Kidney tubule cell (primary cell): ENCODE measurements around the gene TBC1D22A.
"Not testable (repeated sequence)": the region's sequence is repeated elsewhere in the genome, so short reads cannot be mapped to it uniquely, and the experiment has no call there.

Experiments
- DNase-seq: peaks from one replicate; pipeline ENCODE4 v3.0.0-alpha.2; 2018; ENCODE audit warnings: low spot score

TBC1D22A gene

DNA sequence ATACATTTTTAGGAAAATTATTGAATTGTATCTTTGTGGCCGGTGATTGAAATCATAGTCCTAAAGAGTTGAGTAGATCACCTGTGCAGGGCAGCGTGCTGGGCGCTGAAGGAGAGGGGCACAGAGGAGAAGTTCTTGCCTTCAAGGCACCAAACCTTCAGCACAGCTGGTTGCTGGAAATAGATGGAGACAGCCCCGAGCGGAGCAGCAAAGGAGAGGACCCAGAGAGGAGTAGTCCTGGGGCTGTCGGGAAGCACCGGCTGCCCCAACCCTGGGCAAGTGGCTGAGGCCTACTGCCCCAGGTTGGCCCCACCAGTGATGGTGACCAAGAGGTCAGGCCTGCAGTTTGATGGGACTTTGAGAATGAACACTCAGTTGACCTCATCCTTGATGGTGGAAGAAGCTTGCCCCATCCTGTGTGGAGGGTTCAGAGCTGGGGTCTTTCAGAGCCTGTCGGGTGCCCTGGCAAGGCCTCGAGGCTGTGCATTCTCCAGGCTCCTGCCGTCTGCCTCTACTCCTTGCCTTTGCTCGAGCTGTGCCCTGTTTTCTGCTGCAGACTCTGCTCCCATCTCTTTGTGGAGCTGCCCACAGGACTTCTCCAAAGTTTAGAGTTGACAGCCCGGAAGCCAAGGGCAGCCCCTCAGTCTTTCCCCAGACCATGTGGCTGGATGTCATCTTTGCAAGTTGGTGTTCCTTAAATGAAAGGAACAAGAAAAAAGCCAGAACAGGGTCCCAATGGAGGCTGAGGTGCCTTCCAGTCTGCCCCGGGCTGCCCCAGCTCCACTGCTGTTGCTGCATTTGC lies 285.1 kb downstream of the TBC1D22A start:
- no peak for DNase-seq

GRCh38 chr22:47048123-47049077 lies 285.9 kb downstream of the TBC1D22A start:
- DNase-seq: no peak

DNA sequence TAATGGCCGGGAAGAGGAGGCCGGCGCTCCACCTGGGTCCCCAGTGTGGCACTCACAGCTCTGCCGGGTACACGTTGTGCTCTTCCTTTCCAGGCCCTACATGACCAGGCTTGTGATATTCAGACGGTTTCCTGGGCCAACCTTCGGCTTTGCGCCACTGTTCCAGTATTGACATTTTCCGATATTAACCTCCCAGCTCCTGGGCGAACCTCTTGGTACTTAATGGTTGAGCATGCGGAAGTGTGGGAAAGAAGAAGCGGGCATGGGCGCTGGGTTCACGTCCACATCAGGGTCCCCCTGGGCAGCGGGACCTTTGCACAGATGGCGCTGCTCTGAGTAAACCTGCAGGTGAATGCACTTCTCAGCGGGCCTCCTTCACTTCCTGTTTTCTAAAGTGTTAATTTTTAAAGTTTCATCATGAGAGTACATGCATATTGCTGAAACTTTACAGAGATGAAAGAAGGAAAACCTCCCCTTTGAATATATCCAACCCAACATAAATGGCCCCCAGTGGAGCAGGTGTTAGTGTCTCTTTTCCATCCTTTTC lies 286.7 kb downstream of the TBC1D22A start:
- no peak for DNase-seq

DNA sequence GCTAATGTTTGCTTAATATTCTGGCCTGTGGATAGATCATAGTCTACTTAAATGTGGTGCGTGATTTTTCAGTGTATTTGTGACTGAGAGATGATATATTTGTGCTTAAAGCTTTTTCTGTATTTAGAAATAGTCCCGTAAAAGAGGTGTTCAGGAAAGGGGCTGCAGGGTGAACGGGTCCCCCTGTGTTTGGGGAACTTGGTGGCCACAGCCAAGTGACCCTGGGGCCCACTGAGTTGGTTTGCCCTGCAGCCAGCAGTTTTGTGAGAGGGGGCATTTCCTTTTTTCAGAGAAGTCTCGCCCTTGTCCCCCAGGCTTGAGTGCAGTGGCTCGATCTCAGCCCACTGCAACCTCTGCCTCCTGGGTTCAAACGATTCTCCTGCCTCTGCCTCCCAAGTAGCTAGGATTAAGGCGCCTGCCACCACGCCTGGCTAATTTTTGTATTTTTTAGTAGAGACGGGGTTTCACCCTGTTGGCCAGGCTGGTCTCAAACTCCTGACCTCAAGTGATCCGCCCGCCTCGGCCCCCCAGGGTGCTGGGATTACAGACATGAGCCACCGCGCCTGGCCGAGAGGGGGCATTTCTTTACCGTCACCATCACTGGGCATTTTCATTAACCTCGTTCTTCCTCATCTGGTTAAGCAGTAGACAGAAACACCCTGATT lies 287.4 kb downstream of the TBC1D22A start:
- not testable (repeated sequence) for DNase-seq

GRCh38 chr22:47050401-47051051 lies 288.1 kb downstream of the TBC1D22A start:
- DNase-seq: no peak

DNA sequence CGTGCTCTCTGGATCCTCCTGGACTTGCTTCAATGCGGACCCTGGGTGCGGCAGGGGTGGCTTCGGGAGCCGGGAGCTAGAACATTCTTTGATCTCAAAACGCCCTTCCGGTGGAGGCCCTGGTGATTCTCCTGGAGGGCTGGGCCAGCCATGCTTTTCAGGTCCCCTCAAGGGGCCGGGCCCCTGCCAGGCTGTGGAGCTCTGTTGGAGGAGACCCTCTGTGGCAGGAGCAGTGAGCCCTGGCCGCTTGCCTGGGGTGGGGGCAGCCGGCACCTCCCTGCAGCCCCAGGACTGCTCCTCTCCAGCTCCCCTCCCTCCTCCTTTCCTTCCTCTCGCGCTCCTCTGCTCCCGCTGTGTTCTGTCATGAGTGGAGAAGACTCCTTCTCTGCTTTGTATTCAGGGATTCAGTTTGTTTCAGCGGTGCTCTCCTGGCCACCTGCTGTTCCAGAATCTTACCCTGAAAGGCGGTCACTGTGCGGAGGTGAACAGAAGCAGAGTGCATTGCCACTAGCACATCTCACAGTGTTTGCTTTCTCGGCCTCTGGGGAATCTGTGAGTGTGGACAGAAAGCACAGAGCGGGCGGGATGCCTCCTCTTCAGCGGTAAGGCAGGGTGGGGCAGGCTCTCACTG lies 289.1 kb downstream of the TBC1D22A start:
- DNase-seq: no peak

DNA sequence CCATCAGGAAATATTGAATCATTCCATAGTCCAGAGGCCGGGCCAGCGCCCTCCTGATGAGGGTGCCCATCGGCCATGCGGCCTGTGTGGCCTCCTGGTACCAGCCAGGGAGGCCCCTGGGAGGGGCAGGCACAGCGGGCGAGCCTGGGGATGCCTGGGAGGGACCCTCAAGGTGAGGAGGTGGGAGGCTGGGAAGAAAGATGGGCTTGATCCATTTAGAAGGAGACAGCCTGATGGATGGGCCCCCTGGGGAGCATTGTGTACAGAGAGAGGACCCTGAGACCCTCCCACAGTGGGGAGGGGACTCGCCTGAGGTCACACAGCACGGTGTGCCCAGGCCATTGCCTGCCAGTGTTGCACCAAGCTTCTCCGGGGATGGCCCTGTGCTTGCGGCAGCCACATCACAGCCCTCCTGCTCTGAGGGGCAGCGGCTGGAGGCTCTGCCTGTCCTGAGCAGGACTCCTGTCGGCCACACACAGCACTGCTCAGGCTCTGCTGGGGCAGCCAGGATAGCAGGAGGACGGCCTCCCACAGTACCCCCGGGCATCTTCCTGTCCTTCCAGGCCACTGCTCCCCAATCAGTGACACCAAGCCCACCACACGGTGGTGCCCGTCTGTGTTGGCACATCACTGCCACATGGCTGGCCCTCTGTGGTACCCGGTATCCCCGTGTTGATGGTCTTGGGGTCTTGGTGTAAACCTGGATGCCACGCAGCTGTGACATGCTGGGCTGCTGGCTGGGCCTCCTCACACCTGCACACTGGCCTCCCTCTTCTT lies 290.0 kb downstream of the TBC1D22A start:
- DNase-seq: no peak

DNA sequence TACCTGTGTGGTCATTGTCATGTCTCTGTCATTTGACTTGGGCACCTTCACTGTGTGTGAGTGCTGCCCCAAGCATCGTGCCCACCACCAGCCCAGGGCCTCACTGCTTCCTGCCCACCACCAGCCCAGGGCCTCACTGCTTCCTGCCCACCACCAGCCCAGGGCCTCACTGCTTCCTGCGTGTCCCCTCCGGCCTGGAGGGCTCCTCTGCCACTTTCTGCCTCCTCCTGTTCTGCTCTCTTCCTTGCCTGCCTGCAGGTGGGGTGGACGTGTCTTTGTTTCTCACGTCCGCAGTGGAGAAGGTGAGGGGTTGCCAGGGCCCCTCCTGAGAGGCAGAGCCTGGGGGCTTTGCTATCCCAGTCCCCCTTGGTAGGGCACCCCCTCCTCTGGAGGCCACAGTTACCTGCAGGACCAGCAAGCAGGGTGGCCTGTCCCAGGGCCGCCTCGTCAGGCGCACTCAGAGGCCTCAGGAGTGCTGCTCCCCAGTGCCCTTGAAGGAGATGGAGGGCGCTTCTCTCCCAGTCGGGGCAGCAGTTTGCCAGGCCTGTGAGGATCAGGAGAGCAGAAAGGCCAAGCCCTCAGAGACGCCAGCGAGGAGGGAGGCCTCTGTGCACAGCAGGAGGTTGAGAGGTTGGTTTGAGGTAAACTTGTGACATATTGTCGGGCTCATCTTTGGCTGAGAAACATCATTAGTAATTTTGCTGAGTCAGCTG lies 290.7 kb downstream of the TBC1D22A start:
- DNase-seq: no peak

- peak; percentile 32 for DNase-seq
Observed at GRCh38 chr22:47053726-47054141, 291.3 kb downstream of the TBC1D22A start.

GRCh38 chr22:47054231-47055072 lies 292.0 kb downstream of the TBC1D22A start:
- no peak for DNase-seq

- no peak for DNase-seq
Observed at GRCh38 chr22:47055073-47055355, 292.6 kb downstream of the TBC1D22A start.

DNA sequence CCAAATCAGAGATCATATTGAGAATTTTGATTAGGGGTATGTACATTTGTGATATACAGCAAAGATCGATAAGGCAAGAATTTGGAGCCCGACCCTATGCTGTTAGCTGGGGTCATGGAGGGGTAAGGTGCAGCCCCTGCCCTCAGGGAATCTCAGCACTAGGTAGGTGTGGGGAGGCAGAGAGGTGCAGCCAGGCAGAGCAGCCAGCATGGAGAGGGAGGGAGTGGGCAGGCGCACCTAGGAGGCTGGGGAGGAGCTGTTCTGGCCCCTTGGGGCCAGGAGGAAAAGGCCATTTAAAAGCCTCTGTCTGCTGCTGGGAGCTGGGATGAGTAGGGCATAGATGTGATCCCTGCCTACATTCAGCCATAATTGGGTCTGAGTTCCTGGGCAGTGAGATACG lies 293.0 kb downstream of the TBC1D22A start:
- no peak for DNase-seq

GRCh38 chr22:47055921-47056320 lies 293.5 kb downstream of the TBC1D22A start:
- DNase-seq: no peak

DNA sequence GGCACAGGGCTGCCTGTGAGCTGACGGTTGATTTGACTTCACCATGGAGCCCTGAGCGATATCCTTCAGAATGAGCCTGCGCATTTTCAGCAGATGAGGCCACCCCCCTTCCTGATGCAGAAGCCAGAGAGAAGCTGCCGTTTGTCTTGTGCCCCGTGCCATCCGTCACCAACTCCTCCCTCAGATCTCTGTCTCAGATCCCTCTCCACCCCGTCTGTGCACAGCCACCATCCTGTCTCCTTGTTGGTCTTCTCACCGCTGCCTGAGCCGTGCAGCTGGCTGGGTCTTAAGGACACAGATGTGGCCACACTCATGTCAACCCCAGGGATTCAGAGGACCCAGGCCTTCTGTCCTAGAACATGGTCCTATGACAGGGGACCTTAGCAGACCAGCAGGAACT lies 293.9 kb downstream of the TBC1D22A start:
- DNase-seq: no peak

GRCh38 chr22:47056776-47057470 lies 294.5 kb downstream of the TBC1D22A start:
- DNase-seq: no peak

DNA sequence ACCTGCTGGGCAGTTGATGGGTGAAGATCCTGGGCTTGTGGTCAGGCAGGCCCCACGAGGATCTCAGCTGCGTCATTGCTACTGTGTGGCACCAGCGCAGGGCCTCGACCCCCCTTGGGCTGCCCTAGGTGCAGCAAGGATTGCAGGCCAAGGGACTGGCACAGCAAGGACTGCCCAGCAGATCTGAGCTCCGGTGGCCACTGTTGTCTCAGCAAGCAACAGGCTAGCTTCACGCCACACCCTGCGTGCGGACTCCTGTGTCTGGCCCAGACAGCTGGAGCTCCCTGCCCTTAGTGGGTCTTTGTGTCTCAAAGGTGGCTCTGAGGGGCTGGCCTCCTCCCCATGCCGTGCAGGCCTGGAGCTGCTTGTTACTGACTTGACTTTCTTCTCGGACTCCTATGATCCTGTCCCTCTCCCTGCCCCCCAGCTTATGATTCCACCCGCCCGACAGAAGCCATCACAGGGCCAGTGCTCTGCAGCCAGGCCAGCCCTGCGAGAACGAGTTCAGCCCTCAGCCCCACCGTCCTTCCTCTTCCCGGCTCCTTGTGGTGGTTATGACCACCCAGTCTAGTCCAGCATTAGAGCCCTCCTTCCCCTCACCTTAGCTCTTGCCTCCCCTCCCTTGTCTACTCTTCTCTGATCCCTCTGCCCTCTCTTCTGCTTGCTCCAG lies 295.6 kb downstream of the TBC1D22A start:
- no peak for DNase-seq

- no peak for DNase-seq
Observed at GRCh38 chr22:47059076-47059475, 296.6 kb downstream of the TBC1D22A start.

GRCh38 chr22:47059701-47060161 lies 297.3 kb downstream of the TBC1D22A start:
- no peak for DNase-seq
